Adipocyte (in vitro differentiated cells): Measurements from ENCODE around the gene UBXN6.
A peak's percentile ranks its signal among the peaks of the same experiment; 100 is the strongest.

Experiments
- DNase-seq: peaks from one replicate; pipeline ENCODE4 v3.0.0-alpha.2; 2015; ENCODE audit warnings: low read depth
- H3K27me3 ChIP-seq: replicated peaks from 2 replicates; pipeline ENCODE4 v1.7.0; 2013; ENCODE audit warnings: mild to moderate bottlenecking, low read length, moderate library complexity; ENCODE audit not compliant: control insufficient read depth, insufficient read depth
- H3K36me3 ChIP-seq: 2 replicates; pipeline ENCODE4 v1.7.0; 2013; ENCODE audit warnings: low read length, mild to moderate bottlenecking, moderate library complexity; ENCODE audit not compliant: control insufficient read depth, insufficient read depth, severe bottlenecking
- H3K4me1 ChIP-seq: 2 replicates; pipeline ENCODE4 v1.7.0; 2013; ENCODE audit warnings: mild to moderate bottlenecking, low read length, moderate library complexity; ENCODE audit not compliant: control insufficient read depth, insufficient read depth
- H3K4me3 ChIP-seq: 2 replicates; pipeline ENCODE4 v1.7.0; 2013; ENCODE audit warnings: mild to moderate bottlenecking, low read length, moderate library complexity
- H3K9ac ChIP-seq: 2 replicates; pipeline ENCODE4 v1.7.0; 2013; ENCODE audit warnings: mild to moderate bottlenecking, low read length, moderate library complexity
- H3K9me3 ChIP-seq: 2 replicates; pipeline ENCODE4 v1.7.0; 2013; ENCODE audit warnings: mild to moderate bottlenecking, low read length, moderate library complexity; ENCODE audit not compliant: control insufficient read depth

UBXN6 gene

GRCh38 chr19:4413588-4413987 is 44.0 kb downstream of the UBXN6 start:
- H3K36me3 ChIP-seq = peaks cover 6% of the 10 kb centered on the region
- DNase-seq = no peak
- H3K27me3 ChIP-seq = no peaks in the 10 kb centered on the region
- peaks cover 17% of the 10 kb centered on the region for H3K4me1 ChIP-seq
- no peak overlapping the region for H3K9ac ChIP-seq
- no peak overlapping the region for H3K4me3 ChIP-seq
- no peaks in the 10 kb centered on the region for H3K9me3 ChIP-seq

- H3K4me1 ChIP-seq = peaks cover 8% of the 10 kb centered on the region
- H3K27me3 ChIP-seq = no peaks in the 10 kb centered on the region
- no peak overlapping the region for H3K4me3 ChIP-seq
- no peak overlapping the region for H3K9ac ChIP-seq
- no peak for DNase-seq
- H3K9me3 ChIP-seq = no peaks in the 10 kb centered on the region
- peaks cover 6% of the 10 kb centered on the region for H3K36me3 ChIP-seq
Observed at GRCh38 chr19:4409123-4409933, 48.3 kb downstream of the UBXN6 start.

GRCh38 chr19:4406626-4407025 is 51.0 kb downstream of the UBXN6 start:
- H3K27me3 ChIP-seq = no peaks in the 10 kb centered on the region

GRCh38 chr19:4405977-4406376 is 51.6 kb downstream of the UBXN6 start:
- H3K4me1 ChIP-seq = peaks cover 19% of the 10 kb centered on the region
- H3K36me3 ChIP-seq = peaks cover 6% of the 10 kb centered on the region
- no peak for DNase-seq
- H3K9me3 ChIP-seq = no peaks in the 10 kb centered on the region
- peak overlapping the region; percentile 2 for H3K9ac ChIP-seq
- no peak overlapping the region for H3K4me3 ChIP-seq
- no peaks in the 10 kb centered on the region for H3K27me3 ChIP-seq

More at GRCh38 chr19:4406626-4407025, 51.0 kb downstream of the UBXN6 start:
- DNase-seq = no peak
- Histone ChIP-seq H3K4me3 (no peak overlapping the region), H3K9me3 (no peaks in the 10 kb centered on the region), H3K36me3 (peaks cover 6% of the 10 kb centered on the region), H3K4me1 (peaks cover 16% of the 10 kb centered on the region), H3K9ac (no peak overlapping the region)

GRCh38 chr19:4403005-4403761 is 54.4 kb downstream of the UBXN6 start:
- Histone ChIP-seq H3K27me3 (no peaks in the 10 kb centered on the region), H3K4me3 (peak overlapping the region; percentile 82), H3K9ac (peak overlapping the region; percentile 82), H3K36me3 (no peaks in the 10 kb centered on the region), H3K4me1 (peaks cover 27% of the 10 kb centered on the region), H3K9me3 (no peaks in the 10 kb centered on the region)
- DNase-seq = no peak

- peak within 1 kb of the TSS; percentile 85 for H3K9ac ChIP-seq
- no peaks in the 10 kb centered on the region for H3K27me3 ChIP-seq
- no peaks in the 10 kb centered on the region for H3K36me3 ChIP-seq
- DNase-seq = peak; percentile 100
- H3K4me3 ChIP-seq = peak within 1 kb of the TSS; percentile 82
- no peaks in the 10 kb centered on the region for H3K9me3 ChIP-seq
- peaks cover 35% of the 10 kb centered on the region for H3K4me1 ChIP-seq
Observed at GRCh38 chr19:4402171-4403004, 55.2 kb downstream of the UBXN6 start, which contains the start of gene CHAF1A. Gene CHAF1A (plus strand): TSS chr19:4402640. CDS start chr19:4402763, 123 bp downstream.

GRCh38 chr19:4401769-4402170 is 55.8 kb downstream of the UBXN6 start:
- peaks cover 41% of the 10 kb centered on the region for H3K4me1 ChIP-seq
- peak overlapping the region; percentile 82 for H3K4me3 ChIP-seq
- H3K36me3 ChIP-seq = peaks cover 2% of the 10 kb centered on the region
- H3K9ac ChIP-seq = peak overlapping the region; percentile 85
- H3K9me3 ChIP-seq = no peaks in the 10 kb centered on the region
- H3K27me3 ChIP-seq = no peaks in the 10 kb centered on the region
- DNase-seq = no peak

- DNase-seq = peak; percentile 97
- Histone ChIP-seq H3K27me3 (no peaks in the 10 kb centered on the region), H3K9ac (peak within 1 kb of the TSS; percentile 93), H3K9me3 (no peaks in the 10 kb centered on the region), H3K4me1 (peaks cover 38% of the 10 kb centered on the region), H3K36me3 (peaks cover 16% of the 10 kb centered on the region), H3K4me3 (peak within 1 kb of the TSS; percentile 91)
Observed at GRCh38 chr19:4400135-4400936, 57.3 kb downstream of the UBXN6 start, which contains the start of gene SH3GL1. Gene SH3GL1 (minus strand): TSS chr19:4400547. CDS start chr19:4400368, 179 bp downstream.

GRCh38 chr19:4399812-4400134 is 57.8 kb downstream of the UBXN6 start:
- Histone ChIP-seq H3K9me3 (no peaks in the 10 kb centered on the region), H3K36me3 (peaks cover 22% of the 10 kb centered on the region), H3K4me3 (peak overlapping the region; percentile 91), H3K27me3 (no peaks in the 10 kb centered on the region), H3K4me1 (peaks cover 44% of the 10 kb centered on the region), H3K9ac (peak overlapping the region; percentile 93)
- DNase-seq = peak; percentile 67

- H3K36me3 ChIP-seq = peaks cover 24% of the 10 kb centered on the region
- H3K27me3 ChIP-seq = no peaks in the 10 kb centered on the region
- peak overlapping the region; percentile 34 for H3K4me3 ChIP-seq
- peaks cover 58% of the 10 kb centered on the region for H3K4me1 ChIP-seq
- peak overlapping the region; percentile 93 for H3K9ac ChIP-seq
- DNase-seq = no peak
- H3K9me3 ChIP-seq = no peaks in the 10 kb centered on the region
Observed at GRCh38 chr19:4396949-4397783, 60.4 kb downstream of the UBXN6 start.
